MM.1S (cell line): ENCODE results near the gene TACR2.

ENCODE experiments used
- DNase-seq: peaks from one replicate; pipeline ENCODE4 v3.0.0-alpha.2; 2015
- H2AFZ ChIP-seq: fragments of 300-600 bp; sonication (generic); 2 replicates; pipeline ENCODE4 v1.6.0; 2016; ENCODE audit warnings: antibody characterized with exemption, low read length
- H3F3A ChIP-seq: fragments of 300-600 bp; sonication (generic); 2 replicates; pipeline ENCODE4 v1.6.1; 2016; ENCODE audit warnings: mild to moderate bottlenecking, antibody characterized with exemption, low read length, moderate library complexity, mixed read lengths; ENCODE audit not compliant: insufficient read depth
- H3K27ac ChIP-seq: fragments of 300-600 bp; sonication (generic); 2 replicates; pipeline ENCODE4 v1.5.1; 2016; ENCODE audit warnings: mild to moderate bottlenecking, low read length
- H3K27me3 ChIP-seq: fragments of 300-600 bp; sonication (generic); replicated peaks from 2 replicates; pipeline ENCODE4 v1.6.0; 2016; ENCODE audit warnings: low read length; ENCODE audit not compliant: insufficient read depth
- H3K36me3 ChIP-seq: fragments of 300-600 bp; sonication (generic); replicated peaks from 2 replicates; pipeline ENCODE4 v1.6.1; 2016; ENCODE audit warnings: mild to moderate bottlenecking, low read length, mixed read lengths; ENCODE audit not compliant: insufficient read depth
- H3K4me1 ChIP-seq: fragments of 300-600 bp; sonication (generic); 2 replicates; pipeline ENCODE4 v1.6.1; 2016; ENCODE audit warnings: low read length, mixed read lengths
- H3K4me2 ChIP-seq: fragments of 300-600 bp; sonication (generic); 2 replicates; pipeline ENCODE4 v1.6.0; 2016; ENCODE audit warnings: low read depth, low read length
- H3K4me3 ChIP-seq: fragments of 300-600 bp; sonication (generic); 2 replicates; pipeline ENCODE4 v1.5.1; 2016; ENCODE audit warnings: low read length, mixed read lengths
- H3K79me2 ChIP-seq: fragments of 300-600 bp; sonication (generic); 2 replicates; pipeline ENCODE4 v1.6.1; 2016; ENCODE audit warnings: mixed run types, low read length, mixed read lengths
- H3K9ac ChIP-seq: fragments of 300-600 bp; sonication (generic); 2 replicates; pipeline ENCODE4 v1.6.1; 2016; ENCODE audit warnings: low read length, mixed read lengths
- H3K9me2 ChIP-seq: fragments of 300-600 bp; sonication (generic); replicated peaks from 2 replicates; pipeline ENCODE4 v1.6.1; 2016; ENCODE audit warnings: mild to moderate bottlenecking, low read length, mixed read lengths; ENCODE audit not compliant: insufficient read depth
- H3K9me3 ChIP-seq: fragments of 300-600 bp; sonication (generic); replicated peaks from 2 replicates; pipeline ENCODE4 v1.6.1; 2016; ENCODE audit warnings: mild to moderate bottlenecking, low read length, mixed read lengths; ENCODE audit not compliant: insufficient read depth
- H4K20me1 ChIP-seq: fragments of 300-600 bp; sonication (generic); 2 replicates; pipeline ENCODE4 v1.6.1; 2016; ENCODE audit warnings: mild to moderate bottlenecking, low read length, moderate library complexity, mixed read lengths; ENCODE audit not compliant: insufficient read depth
- CTCF ChIP-seq: fragments of 300-600 bp; sonication (generic); IDR thresholded peaks from 2 replicates; pipeline ENCODE4 v1.5.1; 2016; ENCODE audit warnings: antibody characterized with exemption, low read length, mixed read lengths
- EZH2 ChIP-seq: fragments of 300-600 bp; sonication (generic); optimal IDR thresholded peaks from 2 replicates; pipeline ENCODE3; 2017; ENCODE audit warnings: low read depth, mild to moderate bottlenecking, antibody characterized with exemption, low read length, mixed read lengths
- EZH2phosphoT487 ChIP-seq: fragments of 300-600 bp; sonication (generic); IDR thresholded peaks from 2 replicates; pipeline ENCODE4 v1.6.1; 2018; ENCODE audit warnings: antibody characterized with exemption, low read length

Gene TACR2

GRCh38 chr10:69419744-69420126 lies 3.0 kb upstream of the TACR2 start:
- no peaks in the 10 kb centered on the region for H3K79me2 ChIP-seq
- H3K36me3 ChIP-seq = no peaks in the 10 kb centered on the region
- no peaks in the 10 kb centered on the region for H3F3A ChIP-seq
- no peak overlapping the region for H3K9ac ChIP-seq
- H3K4me1 ChIP-seq = no peaks in the 10 kb centered on the region
- no peak overlapping the region for H2AFZ ChIP-seq
- no peaks in the 10 kb centered on the region for H3K9me2 ChIP-seq
- H3K27me3 ChIP-seq = peaks cover 39% of the 10 kb centered on the region; the same call in 1 of the 2 replicates
- no peak for DNase-seq
- no peak overlapping the region for H3K27ac ChIP-seq
- H3K4me3 ChIP-seq = no peak overlapping the region
- TF ChIP-seq EZH2phosphoT487 (no peak), EZH2 (no peak), CTCF (no peak)
- H3K4me2 ChIP-seq = no peak overlapping the region
- no peaks in the 10 kb centered on the region for H3K9me3 ChIP-seq
- no peaks in the 10 kb centered on the region for H4K20me1 ChIP-seq

GRCh38 chr10:69419096-69419743 lies 2.5 kb upstream of the TACR2 start:
- peaks cover 39% of the 10 kb centered on the region; the same call in 1 of the 2 replicates for H3K27me3 ChIP-seq
- no peaks in the 10 kb centered on the region for H3K9me3 ChIP-seq
- no peaks in the 10 kb centered on the region for H3K9me2 ChIP-seq
- no peak overlapping the region for H3K4me3 ChIP-seq
- H2AFZ ChIP-seq = no peak overlapping the region
- no peak overlapping the region for H3K9ac ChIP-seq
- no peak for DNase-seq
- no peaks in the 10 kb centered on the region for H3K79me2 ChIP-seq
- no peak overlapping the region for H3K27ac ChIP-seq
- H3K4me1 ChIP-seq = no peaks in the 10 kb centered on the region
- H3K36me3 ChIP-seq = no peaks in the 10 kb centered on the region
- TF ChIP-seq CTCF (no peak), EZH2phosphoT487 (no peak), EZH2 (no peak)
- H3K4me2 ChIP-seq = no peak overlapping the region
- no peaks in the 10 kb centered on the region for H3F3A ChIP-seq
- no peaks in the 10 kb centered on the region for H4K20me1 ChIP-seq

GRCh38 chr10:69418052-69418752 lies 1.5 kb upstream of the TACR2 start:
- no peaks in the 10 kb centered on the region for H3K79me2 ChIP-seq
- DNase-seq = no peak
- H3K9me2 ChIP-seq = no peaks in the 10 kb centered on the region
- H3K9ac ChIP-seq = no peak overlapping the region
- H3K4me3 ChIP-seq = no peak overlapping the region
- no peaks in the 10 kb centered on the region for H3K4me1 ChIP-seq
- no peak overlapping the region for H3K4me2 ChIP-seq
- H4K20me1 ChIP-seq = no peaks in the 10 kb centered on the region
- no peak for TF ChIP-seq EZH2
- TF ChIP-seq EZH2phosphoT487 = no peak
- TF ChIP-seq CTCF = no peak
- no peaks in the 10 kb centered on the region for H3K9me3 ChIP-seq
- no peak overlapping the region for H3K27ac ChIP-seq
- no peak overlapping the region for H2AFZ ChIP-seq
- no peaks in the 10 kb centered on the region for H3K36me3 ChIP-seq
- H3F3A ChIP-seq = no peaks in the 10 kb centered on the region
- peaks cover 39% of the 10 kb centered on the region; the same call in 1 of the 2 replicates for H3K27me3 ChIP-seq
